HG03558 (cell line): Measurements from ENCODE around the gene ZSWIM6.

Source experiments
- ATAC-seq: cut with Tn5 transposase; IDR thresholded peaks from one replicate; pipeline ENCODE4 v1.9.1; 2021; ENCODE audit warnings: moderate number of reproducible peaks; ENCODE audit not compliant: unreplicated experiment; ENCODE audit errors: extremely low read depth

Gene ZSWIM6

GRCh38 chr5:61523073-61523472, 191.0 kb downstream of the ZSWIM6 start:
- ATAC-seq, result no peak

- ATAC-seq, result no peak
Measured at GRCh38 chr5:61523997-61524396, 191.9 kb downstream of the ZSWIM6 start.

GRCh38 chr5:61525512-61526206, 193.6 kb downstream of the ZSWIM6 start:
- no peak for ATAC-seq

- ATAC-seq, result no peak
Measured at GRCh38 chr5:61526207-61526519, 194.1 kb downstream of the ZSWIM6 start.

- ATAC-seq, result no peak
Measured at GRCh38 chr5:61532983-61533382, 200.9 kb downstream of the ZSWIM6 start.

GRCh38 chr5:61534481-61535267, 202.6 kb downstream of the ZSWIM6 start:
- ATAC-seq, result peak; percentile 86

GRCh38 chr5:61535828-61536227, 203.8 kb downstream of the ZSWIM6 start:
- ATAC-seq, result no peak

GRCh38 chr5:61536922-61537321, 204.9 kb downstream of the ZSWIM6 start:
- no peak for ATAC-seq

GRCh38 chr5:61538722-61539501, 206.9 kb downstream of the ZSWIM6 start:
- no peak for ATAC-seq

- ATAC-seq, result no peak
Measured at GRCh38 chr5:61549530-61549929, 217.5 kb downstream of the ZSWIM6 start.

- no peak for ATAC-seq
Measured at GRCh38 chr5:61551637-61552313, 219.7 kb downstream of the ZSWIM6 start.

GRCh38 chr5:61559146-61559545, 227.1 kb downstream of the ZSWIM6 start:
- ATAC-seq, result no peak

- ATAC-seq, result no peak
Measured at GRCh38 chr5:61559722-61560121, 227.7 kb downstream of the ZSWIM6 start.

GRCh38 chr5:61563401-61563800, 231.3 kb downstream of the ZSWIM6 start:
- no peak for ATAC-seq

- ATAC-seq, result no peak
Measured at GRCh38 chr5:61567337-61567736, 235.3 kb downstream of the ZSWIM6 start.

- no peak for ATAC-seq
Measured at GRCh38 chr5:61569353-61569752, 237.3 kb downstream of the ZSWIM6 start.

- ATAC-seq, result no peak
Measured at GRCh38 chr5:61570767-61571166, 238.7 kb downstream of the ZSWIM6 start.

- no peak for ATAC-seq
Measured at GRCh38 chr5:61572959-61573358, 240.9 kb downstream of the ZSWIM6 start.

GRCh38 chr5:61575103-61575502, 243.0 kb downstream of the ZSWIM6 start:
- ATAC-seq, result no peak

- no peak for ATAC-seq
Measured at GRCh38 chr5:61575581-61575980, 243.5 kb downstream of the ZSWIM6 start.

GRCh38 chr5:61576556-61576955, 244.5 kb downstream of the ZSWIM6 start:
- no peak for ATAC-seq
